GM12891 (cell line): ENCODE measurements around the gene FASTKD3.

Source experiments
- POLR2A ChIP-seq: IDR thresholded peaks from 2 replicates; pipeline ENCODE4 v1.6.1; 2011; ENCODE audit warnings: low read depth, low read length, control low read depth
- POLR2AphosphoS5 ChIP-seq: IDR thresholded peaks from 2 replicates; pipeline ENCODE4 v1.6.1; 2011; ENCODE audit warnings: low read depth, low read length, control low read depth
- SPI1 ChIP-seq: IDR thresholded peaks from 2 replicates; pipeline ENCODE4 v1.6.1; 2011; ENCODE audit warnings: low read depth, low read length, control low read depth

- no peak for TF ChIP-seq POLR2A
- no peak for TF ChIP-seq POLR2AphosphoS5
- no peak for TF ChIP-seq SPI1
Measured at GRCh38 chr5:7822449-7822848, 46.4 kb downstream of the FASTKD3 start.
